ENCODE results near the gene RDH13.
"Not testable (repeated sequence)": the region's sequence is repeated elsewhere in the genome, so short reads cannot be mapped to it uniquely, and the experiment has no call there.

- not testable (repeated sequence) for TF ChIP-seq CTCF, POLR2A (IDR thresholded peaks at IDR 0.05)
Measured at GRCh38 chr19:55008781-55009180, 54.2 kb downstream of the RDH13 start.
